GM06990 (cell line): ENCODE data around the gene CCDC171.
"Not testable (repeated sequence)": the region's sequence is repeated elsewhere in the genome, so short reads cannot be mapped to it uniquely, and the experiment has no call there.

Experiments
- DNase-seq: peaks from one replicate; pipeline ENCODE4 v3.0.0-alpha.2; 2011; ENCODE audit not compliant: insufficient read length; ENCODE audit errors: extremely low read depth
- H3K27me3 ChIP-seq: replicated peaks from 2 replicates; pipeline ENCODE4 v1.6.0; 2011; ENCODE audit warnings: low read length; ENCODE audit not compliant: control insufficient read depth, insufficient read depth
- H3K36me3 ChIP-seq: 2 replicates; pipeline ENCODE4 v1.5.1; 2011; ENCODE audit warnings: low read length; ENCODE audit not compliant: control insufficient read depth, insufficient read depth
- H3K4me3 ChIP-seq: replicated peaks from 2 replicates; pipeline ENCODE4 v1.5.1; 2011; ENCODE audit warnings: low read depth, mild to moderate bottlenecking, control low read depth, low read length
- CTCF ChIP-seq: IDR thresholded peaks from 2 replicates; pipeline ENCODE4 v1.5.1; 2011; ENCODE audit warnings: low read length, control low read depth, mild to moderate bottlenecking, inconsistent platforms; ENCODE audit not compliant: insufficient read depth, poor library complexity, severe bottlenecking

Gene CCDC171

GRCh38 chr9:15576350-15577050 is 23.7 kb downstream of the CCDC171 start:
- no peaks in the 10 kb centered on the region for H3K36me3 ChIP-seq
- no peak for TF ChIP-seq CTCF
- H3K4me3 ChIP-seq = no peak overlapping the region
- no peaks in the 10 kb centered on the region for H3K27me3 ChIP-seq
- DNase-seq = no peak

GRCh38 chr9:15578714-15579113 is 25.9 kb downstream of the CCDC171 start:
- DNase-seq = no peak
- no peak for TF ChIP-seq CTCF

GRCh38 chr9:15584379-15584778 is 31.5 kb downstream of the CCDC171 start:
- no peak for TF ChIP-seq CTCF
- no peak for DNase-seq

More at GRCh38 chr9:15578714-15579113, 25.9 kb downstream of the CCDC171 start:
- no peaks in the 10 kb centered on the region for H3K27me3 ChIP-seq
- no peaks in the 10 kb centered on the region for H3K36me3 ChIP-seq
- no peak overlapping the region for H3K4me3 ChIP-seq

GRCh38 chr9:15592317-15592716 is 39.5 kb downstream of the CCDC171 start:
- Histone ChIP-seq H3K4me3 (no peak overlapping the region), H3K27me3 (no peaks in the 10 kb centered on the region), H3K36me3 (no peaks in the 10 kb centered on the region)
- no peak for TF ChIP-seq CTCF
- DNase-seq = no peak

More at GRCh38 chr9:15584379-15584778, 31.5 kb downstream of the CCDC171 start:
- Histone ChIP-seq H3K27me3 (no peaks in the 10 kb centered on the region), H3K36me3 (no peaks in the 10 kb centered on the region), H3K4me3 (no peak overlapping the region)

- not testable (repeated sequence) for H3K36me3 ChIP-seq, H3K4me3 ChIP-seq, DNase-seq, H3K27me3 ChIP-seq
Measured at GRCh38 chr9:15592940-15593339, 40.1 kb downstream of the CCDC171 start.

- H3K36me3 ChIP-seq = not testable (repeated sequence)
Measured at GRCh38 chr9:15600666-15601330, 48.0 kb downstream of the CCDC171 start.

More at GRCh38 chr9:15600666-15601330, 48.0 kb downstream of the CCDC171 start:
- H3K4me3 ChIP-seq, DNase-seq, H3K27me3 ChIP-seq: not testable (repeated sequence)
